ENCODE results near the gene UBE2N.
"Not testable (repeated sequence)": the region's sequence is repeated elsewhere in the genome, so short reads cannot be mapped to it uniquely, and the experiment has no call there.

Gene UBE2N

DNA sequence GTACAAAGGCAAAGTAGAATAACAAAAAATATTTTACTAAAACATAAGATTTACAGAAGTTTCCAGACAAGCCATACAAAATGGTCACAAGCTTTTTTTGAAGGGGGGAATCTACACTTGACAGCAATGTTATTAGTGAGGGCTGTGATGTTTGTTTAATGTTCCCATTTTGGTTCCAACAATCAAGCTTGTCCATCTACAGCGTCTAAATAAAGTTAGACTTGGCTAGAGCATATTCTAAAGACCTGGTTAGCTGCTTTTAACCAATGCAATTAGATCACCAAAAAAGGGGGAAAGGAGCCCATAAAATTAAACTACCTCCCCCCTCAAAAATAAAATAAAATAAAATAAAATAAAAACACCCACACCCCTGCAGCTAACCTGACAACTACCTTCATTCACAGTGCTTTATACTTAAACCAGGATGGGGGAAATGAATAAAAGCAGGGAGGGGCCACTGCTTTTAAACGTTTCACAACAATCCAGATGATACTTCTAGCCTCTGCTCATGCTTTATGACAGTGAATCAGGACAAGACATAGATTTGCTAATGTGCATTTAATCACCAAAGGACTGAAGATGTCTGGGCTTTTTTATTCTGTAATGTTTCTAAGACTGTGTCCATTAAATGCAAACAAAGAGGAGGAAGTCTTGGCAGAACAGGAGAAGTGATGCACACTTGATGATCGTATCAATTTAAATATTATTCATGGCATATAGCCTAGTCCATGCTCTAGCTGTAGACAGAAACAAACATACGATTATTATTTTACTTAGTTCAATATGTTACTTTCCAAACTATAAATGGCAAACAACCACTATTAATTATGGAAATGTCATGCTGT, 32.2 kb downstream of the UBE2N start:
- not testable (repeated sequence) for DNase-seq

GRCh38 chr12:93408813-93409212, 32.9 kb downstream of the UBE2N start:
- DNase-seq: no peak

DNA sequence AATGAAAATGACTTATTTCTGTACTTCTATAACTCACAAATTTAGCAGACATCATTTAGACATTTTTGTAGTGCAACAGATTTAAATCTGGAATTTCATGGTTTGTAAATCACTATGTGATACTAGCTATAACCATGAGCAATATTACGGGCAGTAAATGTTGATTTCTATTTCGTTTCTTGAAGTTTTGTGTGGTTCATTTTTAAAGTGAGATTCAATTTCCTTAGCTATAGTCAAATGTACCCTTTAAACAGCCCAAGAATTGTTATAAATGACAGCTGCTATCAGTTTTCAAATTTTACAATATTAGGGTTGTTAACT, 33.8 kb downstream of the UBE2N start:
- no peak for DNase-seq

DNA sequence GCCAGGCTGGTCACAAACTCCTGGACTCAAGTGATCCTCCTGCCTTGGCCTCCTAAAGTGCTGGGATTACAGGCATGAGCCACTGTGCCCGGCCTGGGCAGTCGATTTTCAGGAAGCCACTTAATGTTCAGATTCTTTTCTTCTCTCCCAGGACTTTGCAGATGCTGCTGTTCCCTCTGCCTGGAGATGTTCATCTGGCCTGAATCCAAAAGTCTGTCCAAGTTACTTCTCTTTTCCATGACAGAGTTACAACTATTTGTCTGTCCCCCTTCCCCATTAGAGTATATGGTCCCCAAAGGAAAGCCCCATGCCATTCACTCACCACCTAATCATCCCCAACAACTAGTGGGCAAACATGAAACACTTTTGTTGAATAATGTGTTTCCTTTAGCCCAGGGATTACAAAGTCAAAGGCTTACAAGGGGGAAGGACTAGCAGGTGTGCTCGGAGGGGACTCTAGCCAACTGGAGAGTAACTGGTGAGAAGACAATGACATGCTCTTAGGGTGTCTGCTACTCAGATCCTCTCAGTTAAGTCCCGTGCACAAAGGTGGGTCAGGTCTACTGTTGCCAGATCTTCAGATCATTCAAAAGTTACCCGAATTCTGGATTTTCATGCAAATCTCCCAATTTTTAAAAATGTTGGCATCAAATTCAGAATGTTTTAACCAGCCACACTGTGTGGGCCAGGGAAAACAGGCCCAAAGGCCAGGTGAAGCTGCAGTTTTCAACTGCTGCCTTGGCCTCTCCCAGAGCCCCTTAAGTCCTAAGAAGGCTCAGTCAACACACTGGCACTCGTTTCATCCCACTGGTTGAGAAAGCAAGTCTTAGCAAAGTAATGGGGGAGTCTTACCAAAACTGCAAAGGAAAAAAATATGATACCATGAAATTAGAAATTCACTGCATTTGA, 34.4 kb downstream of the UBE2N start:
- no peak for DNase-seq

DNA sequence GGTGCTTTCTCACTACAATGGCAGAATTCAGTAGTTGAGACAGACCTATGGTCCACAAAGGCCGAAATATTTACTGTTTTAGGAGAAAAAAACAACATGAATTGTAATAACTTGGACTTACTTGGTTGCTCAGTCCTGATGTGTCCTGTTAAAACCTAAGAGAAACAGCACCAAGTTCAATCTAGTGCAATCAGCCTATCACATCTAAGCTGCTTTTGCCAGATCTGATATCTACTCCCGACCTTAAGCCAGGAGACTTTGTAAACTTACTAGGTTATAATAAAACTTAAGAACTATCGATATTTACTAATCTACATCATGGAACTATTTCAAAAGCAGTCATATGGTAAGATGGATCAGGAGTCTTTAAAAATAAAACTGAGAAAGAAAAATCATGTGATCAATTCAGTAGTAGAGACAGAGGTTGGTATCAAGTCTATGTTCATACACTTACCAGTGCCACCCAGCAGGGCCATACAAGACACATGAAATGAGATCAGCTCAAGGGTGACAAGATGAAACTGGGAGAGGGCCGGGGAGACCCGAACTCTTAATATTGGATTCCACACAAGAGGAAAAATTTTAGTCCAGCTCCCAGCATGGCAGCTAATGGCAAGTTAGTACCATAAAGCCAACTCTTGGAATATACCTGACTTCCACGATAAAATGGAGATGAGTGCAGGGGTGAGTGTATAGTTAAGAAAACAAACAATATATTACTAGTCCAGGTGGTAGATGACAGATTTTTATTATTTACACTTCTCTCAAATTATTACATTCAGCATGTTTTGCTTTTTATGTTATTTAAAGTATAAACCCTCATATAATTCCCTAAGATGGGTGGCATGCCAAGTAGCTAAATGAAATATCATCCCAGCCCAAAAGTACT, 36.5 kb downstream of the UBE2N start:
- no peak for DNase-seq

DNA sequence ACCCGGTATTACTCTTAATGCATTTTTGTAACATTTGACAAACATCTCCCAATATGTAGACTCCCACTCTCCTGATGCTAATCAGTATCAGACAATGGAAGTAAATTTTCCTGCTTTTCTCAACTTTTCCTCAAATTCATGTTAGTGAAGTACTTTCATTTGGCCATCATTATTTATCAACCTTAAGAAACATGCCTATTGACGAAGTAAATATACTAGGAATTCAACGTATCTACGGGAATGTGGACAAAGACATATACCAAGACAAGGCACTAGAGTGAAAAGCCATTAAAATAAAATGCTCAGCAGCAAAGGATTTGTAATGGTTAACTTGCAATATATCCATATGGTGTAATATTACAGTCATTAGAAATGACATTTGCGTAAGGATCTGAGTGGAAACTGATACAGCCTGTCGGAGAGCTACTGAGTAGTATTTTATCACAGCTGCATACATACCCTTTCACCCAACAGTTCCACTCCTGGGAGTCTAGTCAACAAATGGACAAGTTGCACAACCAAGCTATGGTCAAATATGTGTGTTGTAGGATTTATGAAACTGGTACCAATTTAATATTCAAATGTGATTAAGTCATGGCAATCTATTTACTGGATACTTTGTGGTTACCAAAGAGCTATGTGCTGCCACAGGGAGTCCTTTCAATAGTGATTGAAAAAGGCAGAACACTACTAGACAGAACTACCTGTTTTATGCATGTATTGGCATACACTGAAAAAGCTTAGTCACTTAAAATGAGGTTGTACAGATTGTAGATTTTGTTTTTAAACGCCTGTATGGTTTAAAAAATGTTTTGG, 37.6 kb downstream of the UBE2N start:
- no peak for DNase-seq

GRCh38 chr12:93402333-93403311, 39.1 kb downstream of the UBE2N start:
- no peak for DNase-seq

DNA sequence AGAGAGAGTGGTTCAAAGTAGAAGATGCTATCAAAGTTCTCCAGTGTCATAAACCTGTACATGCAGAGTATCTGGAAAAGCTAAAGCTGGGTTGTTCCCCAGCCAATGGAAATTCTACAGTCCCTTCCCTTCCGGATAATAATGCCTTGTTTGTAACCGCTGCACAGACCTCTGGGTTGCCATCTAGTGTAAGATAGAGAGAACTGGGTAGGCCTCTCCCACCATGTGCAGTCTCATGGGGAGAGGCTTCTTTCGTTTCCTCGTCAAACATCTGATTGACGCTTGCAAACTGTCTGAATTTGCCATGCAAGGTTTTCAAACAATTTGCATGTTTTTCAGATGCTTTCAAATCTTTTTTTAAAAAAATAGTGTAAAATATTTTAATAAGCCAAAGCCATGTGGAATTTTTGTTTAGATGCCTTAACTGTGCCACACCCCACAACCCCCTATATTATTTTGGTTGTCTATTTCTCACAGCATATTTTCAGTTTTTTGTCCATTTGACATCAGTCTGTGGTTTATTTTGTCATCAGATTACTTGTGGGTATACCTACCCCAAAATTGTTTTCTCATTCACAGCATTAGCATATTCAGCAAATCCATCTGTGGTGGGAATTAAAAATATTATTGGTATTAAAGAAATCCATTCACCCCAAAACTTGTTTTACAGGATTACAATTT, 42.4 kb downstream of the UBE2N start:
- not testable (repeated sequence) for DNase-seq

DNA sequence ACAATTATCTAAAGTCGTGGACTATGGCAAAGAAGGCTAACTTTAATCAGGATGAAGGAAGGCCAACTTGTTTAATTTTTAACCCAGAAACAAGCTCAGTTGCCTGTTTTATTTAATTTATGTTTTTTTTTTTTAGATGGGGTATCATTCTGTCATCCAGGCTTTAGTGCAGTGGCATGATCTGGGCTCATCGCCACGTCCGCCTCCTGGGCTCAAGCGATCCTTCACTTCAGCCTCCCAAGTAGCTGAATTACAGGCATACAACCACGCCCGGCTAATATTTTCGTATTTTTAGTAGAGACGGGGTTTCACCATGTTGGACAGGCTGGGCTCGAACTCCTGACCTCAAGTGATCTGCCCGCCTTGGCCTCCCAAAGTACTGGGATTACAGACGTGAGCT, 44.3 kb downstream of the UBE2N start:
- no peak for DNase-seq

- DNase-seq: no peak
These were observed 48.3 kb downstream of the UBE2N start for GRCh38 chr12:93393425-93393824.

DNA sequence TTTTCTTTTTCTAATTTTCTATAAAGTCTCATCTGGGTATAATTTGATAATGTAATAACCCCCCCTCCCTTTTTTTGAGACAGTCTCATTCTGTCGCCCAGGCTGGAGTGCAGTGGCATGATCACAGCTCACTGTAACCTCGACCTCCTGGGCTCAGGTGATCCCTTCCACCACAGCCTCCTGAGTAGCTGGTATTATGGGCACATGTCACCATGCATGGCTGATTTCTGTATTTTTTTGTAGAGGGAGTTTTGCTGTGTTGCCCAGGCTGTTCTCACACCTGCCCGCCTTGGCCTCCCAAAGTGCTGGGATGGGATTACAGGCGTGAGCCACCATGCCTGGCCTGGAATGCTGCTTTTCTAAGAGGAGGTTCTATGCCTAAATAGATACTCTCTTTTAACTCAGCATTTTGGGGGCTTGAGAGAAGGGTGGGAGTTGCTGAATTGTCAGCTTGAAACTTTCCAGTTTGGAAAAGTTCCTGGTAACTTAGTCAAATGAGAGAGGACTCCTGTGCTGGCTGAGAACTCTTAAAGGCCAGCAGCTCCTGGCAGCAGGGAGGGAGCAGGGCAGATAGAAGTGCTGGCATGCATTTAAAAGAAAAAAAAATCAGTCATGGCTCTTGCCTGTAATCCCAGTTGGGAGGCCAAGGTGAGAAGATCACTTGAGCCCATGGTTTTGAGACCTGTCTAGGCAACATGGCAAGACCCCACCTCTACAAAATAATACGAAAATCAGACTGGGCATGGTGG, 51.0 kb downstream of the UBE2N start:
- DNase-seq: no peak

DNA sequence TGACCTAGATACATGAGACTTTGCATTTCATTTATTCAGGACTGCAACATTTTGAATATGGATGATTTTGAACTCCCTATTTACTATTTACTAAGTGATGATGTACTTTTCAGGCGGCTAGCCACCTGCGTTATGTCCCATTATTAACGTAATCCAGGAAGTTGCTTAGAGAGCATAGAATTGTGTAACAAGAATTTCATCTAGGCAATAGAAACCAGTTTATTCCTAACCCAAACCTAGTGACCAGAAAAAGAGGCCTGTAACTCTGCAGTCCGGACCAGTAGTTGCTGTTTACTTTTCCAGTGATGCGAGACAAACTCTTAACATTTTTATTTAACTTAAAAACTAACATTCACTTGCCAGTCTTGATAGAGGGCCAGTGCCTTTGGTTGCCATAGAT, 51.7 kb downstream of the UBE2N start:
- DNase-seq: no peak

- DNase-seq: peak; percentile 31 to 42
These were observed 54.0 kb downstream of the UBE2N start for GRCh38 chr12:93387780-93388179.

DNA sequence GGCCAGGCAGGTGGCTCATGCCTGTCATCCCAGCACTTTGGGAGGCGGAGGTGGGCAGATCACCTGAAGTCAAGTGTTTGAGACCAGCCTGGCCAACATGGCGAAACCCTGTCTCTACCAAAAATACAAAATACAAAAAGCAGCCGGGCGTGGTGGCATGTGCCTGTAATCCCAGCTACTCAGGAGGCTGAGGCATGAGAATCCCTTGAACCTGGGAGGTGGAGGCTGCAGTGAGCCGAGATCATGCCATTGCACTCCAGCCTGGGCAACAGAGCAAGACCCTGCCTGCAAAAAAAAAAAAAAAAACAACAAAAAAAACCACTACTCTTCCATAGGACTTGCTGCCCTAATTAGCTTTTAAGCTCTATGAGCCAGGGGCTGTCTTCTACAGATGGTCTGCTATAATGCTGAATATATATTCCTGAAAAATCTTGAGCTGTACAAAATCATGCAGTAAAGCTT, 59.7 kb downstream of the UBE2N start:
- DNase-seq: not testable (repeated sequence)

- no peak for DNase-seq
These were observed 60.4 kb downstream of the UBE2N start for GRCh38 chr12:93381161-93381975.

DNA sequence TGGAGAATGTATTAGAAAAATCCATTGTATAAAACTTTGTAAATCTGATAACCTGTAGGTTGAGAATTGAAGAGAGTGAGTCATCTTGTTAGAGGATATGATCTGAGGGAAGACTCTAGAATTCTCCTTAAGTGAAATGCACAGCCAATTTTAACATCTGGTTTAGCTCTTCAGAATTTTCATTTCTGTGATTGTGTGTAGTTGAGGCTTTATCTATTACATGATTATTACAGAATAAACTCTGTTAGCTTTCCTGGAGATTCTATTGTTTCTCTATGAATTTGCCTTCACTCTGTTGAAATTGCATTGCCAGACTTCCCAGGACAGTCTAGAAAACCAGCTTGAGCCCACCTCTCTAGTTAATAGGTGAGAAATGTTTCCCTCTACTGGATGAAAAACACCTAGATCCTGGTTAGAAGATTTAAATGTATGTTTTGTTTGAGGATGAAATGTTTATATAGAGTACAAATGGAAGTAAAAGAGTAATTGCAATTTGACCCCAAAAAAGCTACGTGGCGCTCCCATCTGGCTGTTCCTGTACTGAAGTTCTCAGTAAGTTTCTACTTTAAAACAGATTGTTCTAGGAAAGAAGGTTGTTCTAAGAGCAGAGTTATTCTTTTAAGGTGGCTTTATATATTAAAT, 61.1 kb downstream of the UBE2N start:
- no peak for DNase-seq

- no peak for DNase-seq
These were observed 61.8 kb downstream of the UBE2N start for GRCh38 chr12:93379981-93380361.
